Stimulated activated naive CD4-positive, alpha-beta T cell (primary cell): ENCODE measurements around the gene FIGNL2.
"Not testable (repeated sequence)": the region's sequence is repeated elsewhere in the genome, so short reads cannot be mapped to it uniquely, and the experiment has no call there.

Experiments used
- DNase-seq, 6 experiments: peaks; one replicate each; lab custom pipeline; 2025; lab: John Stamatoyannopoulos, UW

The FIGNL2 gene

GRCh38 chr12:51818086-51818485, 30.4 kb downstream of the FIGNL2 start:
- DNase-seq = no peak

GRCh38 chr12:51817027-51817953, 31.2 kb downstream of the FIGNL2 start:
- no peak for DNase-seq

GRCh38 chr12:51815571-51815970, 32.9 kb downstream of the FIGNL2 start:
- no peak for DNase-seq

GRCh38 chr12:51814311-51815088, 34.0 kb downstream of the FIGNL2 start:
- peak in 5 of 6 experiments; percentile 30 to 56 (median 55) for DNase-seq

- no peak for DNase-seq
Observed at GRCh38 chr12:51813931-51814310, 34.6 kb downstream of the FIGNL2 start.

GRCh38 chr12:51812871-51813270, 35.6 kb downstream of the FIGNL2 start:
- DNase-seq = no peak

- no peak for DNase-seq
Observed at GRCh38 chr12:51811203-51812202, 37.0 kb downstream of the FIGNL2 start.

- no peak for DNase-seq
Observed at GRCh38 chr12:51809193-51809592, 39.3 kb downstream of the FIGNL2 start.

GRCh38 chr12:51806896-51807295, 41.6 kb downstream of the FIGNL2 start:
- DNase-seq = no peak

- no peak for DNase-seq
Observed at GRCh38 chr12:51801027-51801426, 47.5 kb downstream of the FIGNL2 start.

- no peak for DNase-seq
Observed at GRCh38 chr12:51798501-51798900, 50.0 kb downstream of the FIGNL2 start.

GRCh38 chr12:51798051-51798450, 50.5 kb downstream of the FIGNL2 start:
- not testable (repeated sequence) for DNase-seq

GRCh38 chr12:51797301-51797700, 51.2 kb downstream of the FIGNL2 start:
- DNase-seq = no peak

GRCh38 chr12:51793201-51793600, 55.3 kb downstream of the FIGNL2 start:
- no peak for DNase-seq

- DNase-seq = no peak
Observed at GRCh38 chr12:51792417-51792816, 56.1 kb downstream of the FIGNL2 start.

- no peak for DNase-seq
Observed at GRCh38 chr12:51788876-51789275, 59.6 kb downstream of the FIGNL2 start.

GRCh38 chr12:51785906-51786305, 62.6 kb downstream of the FIGNL2 start:
- no peak for DNase-seq

GRCh38 chr12:51784688-51785087, 63.8 kb downstream of the FIGNL2 start:
- no peak for DNase-seq

GRCh38 chr12:51779876-51780275, 68.6 kb downstream of the FIGNL2 start:
- no peak for DNase-seq

GRCh38 chr12:51777973-51778372, 70.5 kb downstream of the FIGNL2 start:
- no peak for DNase-seq

- DNase-seq = no peak
Observed at GRCh38 chr12:51777457-51777856, 71.1 kb downstream of the FIGNL2 start.

GRCh38 chr12:51774933-51775332, 73.6 kb downstream of the FIGNL2 start:
- no peak for DNase-seq
